Measurements from ENCODE around the gene PRKCZ. TPM values are rescaled to one million over a fixed set of nuclear protein-coding genes. Genes with fewer than 3 reads are reported as not detected.

Gene PRKCZ
- total RNA-seq, 1 donor from 2014 or later: 2.3 TPM

DNA sequence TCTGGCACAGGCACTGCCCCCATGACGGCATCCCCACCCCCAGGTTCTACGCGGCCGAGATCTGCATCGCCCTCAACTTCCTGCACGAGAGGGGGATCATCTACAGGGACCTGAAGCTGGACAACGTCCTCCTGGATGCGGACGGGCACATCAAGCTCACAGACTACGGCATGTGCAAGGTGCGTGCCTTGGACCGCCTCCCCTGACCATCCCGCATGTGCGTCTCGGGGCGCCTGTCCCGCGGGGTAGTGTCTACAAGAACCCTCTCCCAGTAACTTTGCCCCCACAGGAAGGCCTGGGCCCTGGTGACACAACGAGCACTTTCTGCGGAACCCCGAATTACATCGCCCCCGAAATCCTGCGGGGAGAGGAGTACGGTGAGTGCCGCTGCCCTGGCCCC is 121.8 kb downstream of the PRKCZ start:
- DNase-seq (ENCODE audit: extremely low read depth, low read depth, low spot score): no peak

DNA sequence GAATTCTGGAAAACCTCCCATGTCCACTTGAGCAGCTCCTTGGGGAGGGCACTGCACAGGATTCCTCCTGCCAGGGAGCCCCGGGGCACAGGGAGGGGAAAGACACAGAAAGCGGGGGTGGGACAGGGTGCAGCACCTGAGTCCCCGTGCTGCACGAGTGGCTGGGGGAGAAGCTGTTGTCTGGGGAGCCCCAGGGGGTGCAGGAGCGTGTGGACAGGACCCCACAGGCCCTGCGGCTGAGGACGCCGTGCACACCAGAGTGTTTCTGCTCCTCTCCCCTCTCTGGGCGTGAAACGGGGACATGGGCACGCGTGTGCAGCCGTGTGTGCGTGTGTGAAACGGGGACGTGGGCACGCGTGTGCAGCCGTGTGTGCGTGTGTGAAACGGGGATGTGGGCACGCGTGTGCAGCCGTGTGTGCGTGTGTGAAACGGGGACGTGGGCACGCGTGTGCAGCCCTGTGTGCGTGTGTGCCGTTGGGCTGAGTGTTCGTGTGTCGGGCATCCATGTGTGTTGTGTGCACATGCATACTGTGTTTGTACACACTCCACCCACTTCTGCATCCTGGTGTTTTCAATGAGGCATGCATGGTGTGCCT is 122.4 kb downstream of the PRKCZ start:
- DNase-seq (ENCODE audit: extremely low read depth, low read depth, low spot score): no peak

DNA sequence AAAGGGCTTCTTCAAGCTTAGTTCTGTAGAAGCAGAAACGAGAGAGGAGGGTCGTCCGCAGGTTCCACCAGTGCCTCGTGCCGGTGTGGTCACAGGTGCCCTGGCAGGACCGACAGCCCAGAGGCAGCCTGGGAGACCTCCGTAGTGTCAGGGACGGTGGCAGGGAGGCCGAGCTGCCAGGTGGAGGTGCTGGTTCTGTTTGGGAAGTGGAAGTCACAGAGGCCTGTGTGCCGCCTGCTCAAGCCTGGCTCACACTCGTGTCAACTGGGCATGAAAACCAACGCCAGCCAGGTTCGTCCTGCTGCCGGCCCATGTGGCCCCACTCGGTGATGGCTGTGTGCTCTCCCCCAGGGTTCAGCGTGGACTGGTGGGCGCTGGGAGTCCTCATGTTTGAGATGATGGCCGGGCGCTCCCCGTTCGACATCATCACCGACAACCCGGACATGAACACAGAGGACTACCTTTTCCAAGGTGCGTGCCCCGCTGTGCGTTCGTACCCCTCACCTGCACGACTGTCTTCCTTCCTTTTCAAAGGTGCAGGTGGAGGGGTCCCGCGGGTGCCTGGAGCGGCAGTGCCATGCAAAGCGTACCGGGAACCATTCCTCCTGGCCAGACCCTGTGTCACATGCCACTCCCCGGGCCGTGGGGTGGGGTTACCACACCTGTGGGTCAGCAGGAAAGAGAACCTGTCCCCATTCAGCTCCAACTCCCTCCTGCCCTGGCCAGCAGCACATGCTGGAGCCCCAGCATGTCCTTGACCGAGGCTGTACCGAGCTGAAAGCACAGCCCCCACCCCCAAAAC is 123.5 kb downstream of the PRKCZ start:
- no peak for DNase-seq (ENCODE audit: extremely low read depth, low read depth, low spot score)

DNA sequence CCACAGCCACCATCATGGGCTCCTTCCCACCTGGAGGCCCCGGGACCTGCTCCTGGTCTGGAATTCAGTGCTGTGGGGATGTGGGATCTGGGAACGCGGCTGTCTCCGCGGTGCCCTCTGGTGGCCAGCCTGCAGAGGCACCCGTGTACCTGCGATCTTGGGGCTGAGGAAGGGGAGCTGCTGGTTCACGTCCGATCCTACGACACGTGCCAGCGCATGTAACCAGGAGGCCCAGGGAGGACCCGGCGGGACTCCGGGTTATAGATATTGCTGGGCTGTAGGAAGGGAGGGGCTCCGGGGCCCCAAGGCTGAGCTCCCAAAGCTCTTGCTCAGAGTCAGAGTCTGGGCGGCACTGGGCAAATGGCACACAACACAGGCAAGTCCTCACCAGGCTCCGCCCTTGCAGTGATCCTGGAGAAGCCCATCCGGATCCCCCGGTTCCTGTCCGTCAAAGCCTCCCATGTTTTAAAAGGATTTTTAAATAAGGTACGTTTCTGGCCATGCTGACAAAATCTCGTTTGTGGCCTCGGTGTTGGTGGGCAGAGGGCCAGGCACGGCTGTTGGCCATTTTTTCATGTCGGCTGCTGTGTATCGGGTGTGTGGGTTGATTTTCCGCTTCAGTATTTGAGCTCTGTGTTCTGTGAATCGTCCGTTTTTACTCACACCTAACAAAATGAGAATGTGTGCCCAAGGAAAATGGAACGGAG is 124.3 kb downstream of the PRKCZ start:
- no peak for DNase-seq (ENCODE audit: extremely low read depth, low read depth, low spot score)

DNA sequence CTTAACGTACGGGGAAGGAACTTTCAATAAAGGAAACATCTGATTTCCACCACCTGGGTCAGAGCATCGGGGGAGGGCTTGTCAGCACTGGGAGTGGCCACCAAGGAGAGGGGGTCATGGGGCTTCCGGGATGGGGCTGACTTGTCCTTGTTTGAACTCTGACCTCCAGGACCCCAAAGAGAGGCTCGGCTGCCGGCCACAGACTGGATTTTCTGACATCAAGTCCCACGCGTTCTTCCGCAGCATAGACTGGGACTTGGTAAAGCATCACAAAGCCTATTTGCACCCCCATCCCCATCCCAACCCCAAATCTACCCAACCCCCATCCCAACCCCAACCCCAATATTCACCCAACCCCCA is 124.8 kb downstream of the PRKCZ start:
- no peak for DNase-seq (ENCODE audit: extremely low read depth, low read depth, low spot score)

DNA sequence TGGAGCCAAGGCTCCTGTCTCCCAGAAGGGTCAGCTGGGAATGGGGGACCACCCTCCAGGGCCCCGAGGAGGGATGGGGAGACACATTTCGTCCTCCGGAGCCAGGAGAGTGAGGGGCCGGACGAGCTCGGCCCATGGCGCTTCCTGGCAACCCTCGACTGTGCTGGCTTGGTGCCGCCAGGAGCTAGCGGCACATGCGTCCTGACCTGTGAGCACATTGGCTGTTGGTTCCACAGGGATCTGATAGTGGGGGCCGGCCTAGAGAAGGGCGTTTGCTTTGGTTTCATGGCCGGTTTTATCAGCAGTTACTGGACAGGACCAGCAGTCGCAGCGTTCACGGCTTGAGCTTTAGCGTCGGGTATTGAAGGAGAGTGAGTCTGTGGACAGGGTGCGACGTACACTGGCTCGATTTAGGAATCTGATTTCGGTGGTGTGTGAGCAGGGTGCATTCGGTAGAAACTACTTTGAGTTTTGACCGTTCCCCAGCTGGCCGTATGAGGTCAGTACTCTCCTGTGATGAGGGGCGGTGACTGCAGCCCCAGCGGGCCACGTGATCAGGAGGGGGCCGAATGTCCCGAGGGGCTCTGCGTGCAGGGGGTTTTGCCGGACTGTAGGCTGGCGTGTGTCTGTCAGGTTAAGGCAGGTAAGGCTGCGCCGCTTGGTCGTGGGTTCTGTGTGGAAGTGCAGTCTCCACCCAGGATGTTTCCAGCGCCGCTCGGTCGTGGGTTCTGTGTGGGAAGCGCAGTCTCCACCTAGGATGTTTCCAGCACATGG is 125.7 kb downstream of the PRKCZ start:
- no peak for DNase-seq (ENCODE audit: extremely low read depth, low read depth, low spot score)

DNA sequence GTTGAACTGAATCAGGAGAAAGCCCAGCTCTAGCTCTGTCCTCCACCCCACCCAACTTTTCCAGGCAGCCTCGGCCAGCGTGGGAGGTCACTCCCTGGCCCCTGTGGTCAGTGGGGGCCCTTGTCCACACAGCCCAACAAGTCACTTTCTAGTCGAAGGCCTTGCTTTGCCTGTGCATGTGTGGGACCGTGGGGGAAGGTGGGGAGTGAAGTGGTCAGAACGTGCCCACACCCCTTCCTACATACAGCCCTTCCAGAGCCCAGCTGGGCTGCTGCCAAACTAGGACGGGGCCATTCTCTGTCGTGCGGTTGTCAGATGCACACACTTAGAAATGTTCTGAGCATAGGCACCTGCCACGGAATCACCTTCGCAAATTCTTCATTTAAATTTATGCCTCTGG is 126.4 kb downstream of the PRKCZ start:
- DNase-seq (ENCODE audit: extremely low read depth, low read depth, low spot score): no peak

DNA sequence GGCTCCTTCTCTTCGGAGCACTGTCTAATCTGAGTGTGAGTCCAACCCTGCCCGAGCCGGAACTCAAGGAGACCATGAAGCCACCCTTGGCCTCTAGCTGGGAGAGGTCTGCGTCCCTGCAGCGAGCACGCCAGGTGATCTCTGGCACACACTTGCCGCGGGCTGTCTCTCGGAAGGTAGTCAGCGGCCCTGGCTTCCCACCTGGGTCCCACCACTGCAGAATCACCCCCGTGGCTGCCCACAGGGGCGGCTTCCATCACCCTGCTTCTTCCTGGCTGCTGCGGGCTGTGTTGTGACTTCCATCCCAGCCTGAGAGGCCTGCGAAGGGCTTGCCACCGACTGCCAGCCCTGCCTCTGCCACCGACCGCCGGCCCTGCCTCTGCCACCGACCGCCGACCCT is 127.3 kb downstream of the PRKCZ start:
- DNase-seq (ENCODE audit: extremely low read depth, low read depth, low spot score): no peak

DNA sequence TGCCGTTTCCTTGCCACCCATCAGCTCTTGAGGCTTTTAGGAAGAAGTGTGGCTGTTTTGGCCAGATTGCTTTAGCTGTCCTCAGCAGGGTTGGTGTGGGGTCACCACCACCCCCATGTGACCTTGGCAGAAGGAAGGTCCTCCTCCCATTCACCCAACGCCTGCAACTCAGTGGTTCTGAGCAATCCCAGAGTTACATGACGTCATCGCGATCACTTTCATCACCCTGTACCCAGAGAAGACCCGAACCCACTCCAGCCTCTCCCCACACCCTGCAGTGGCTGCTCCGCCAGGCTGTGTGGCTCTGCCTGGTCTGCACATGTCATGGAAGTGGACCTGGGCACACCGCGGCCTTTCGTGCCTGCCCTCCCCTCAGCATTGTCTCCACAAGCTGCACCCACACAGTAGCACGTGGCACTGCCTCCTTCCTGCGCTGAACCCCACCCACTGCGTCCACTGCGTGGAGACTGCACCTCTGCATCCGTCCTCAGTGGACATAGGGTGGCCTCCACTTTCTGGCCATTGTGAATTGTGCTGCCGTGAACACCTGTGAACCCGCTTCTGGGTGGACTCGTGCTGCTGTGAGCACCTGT is 127.8 kb downstream of the PRKCZ start:
- no peak for DNase-seq (ENCODE audit: extremely low read depth, low read depth, low spot score)

DNA sequence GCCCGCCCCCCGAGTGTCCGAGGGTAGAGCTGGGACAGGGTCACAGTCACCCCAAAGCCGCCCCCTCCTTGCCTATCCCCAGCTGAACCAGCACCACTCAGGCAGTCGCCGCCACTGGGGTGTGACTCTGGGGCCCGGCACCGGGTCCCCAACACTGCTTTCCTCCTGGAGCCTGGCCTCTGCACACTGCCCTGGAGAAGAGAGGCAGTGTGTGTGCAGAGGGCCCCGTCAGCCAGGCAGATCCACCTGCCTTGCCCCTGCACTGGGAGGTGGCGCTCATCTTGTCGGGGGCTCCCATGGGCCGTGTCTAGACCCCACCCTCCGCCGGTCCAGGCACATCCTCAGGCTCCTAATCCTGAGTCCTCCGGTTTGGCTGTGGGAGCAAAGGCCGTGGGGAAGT is 128.7 kb downstream of the PRKCZ start:
- no peak for DNase-seq (ENCODE audit: extremely low read depth, low read depth, low spot score)

DNA sequence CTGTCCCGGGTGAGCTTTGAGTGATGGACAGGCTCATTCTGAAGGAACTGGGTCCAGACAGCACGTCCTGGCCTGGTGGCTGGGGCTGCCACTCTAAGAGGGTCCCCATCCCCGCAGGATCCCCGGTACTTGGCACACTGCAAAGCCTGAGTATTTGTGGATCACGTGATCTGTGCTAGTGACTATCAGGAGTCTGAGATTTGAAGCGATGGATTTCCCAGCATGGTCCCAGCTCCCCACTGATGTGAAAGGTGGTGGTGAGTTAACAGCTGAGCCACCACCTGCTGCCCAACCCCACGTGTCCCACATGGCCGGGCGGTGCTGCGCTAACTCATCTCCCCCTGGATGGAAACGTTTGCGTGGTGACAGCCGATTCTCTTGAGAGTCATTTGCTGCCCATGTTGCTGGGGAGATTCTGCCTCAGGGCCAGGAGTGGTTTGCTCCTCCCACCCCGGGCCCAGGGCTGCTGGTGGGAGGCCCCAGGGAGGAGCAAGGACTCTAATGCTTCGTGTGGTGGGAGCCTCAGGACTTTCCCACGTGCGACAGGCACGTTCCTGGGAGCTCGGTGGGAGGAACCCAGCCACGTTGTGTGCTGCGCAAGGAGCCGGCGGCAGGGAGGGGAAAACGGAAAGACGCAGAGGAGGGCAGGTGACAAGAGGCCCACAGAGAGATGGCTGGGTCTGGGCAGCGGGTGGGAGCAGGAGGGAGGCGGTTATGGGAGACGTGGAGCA is 129.2 kb downstream of the PRKCZ start:
- no peak for DNase-seq (ENCODE audit: extremely low read depth, low read depth, low spot score)

DNA sequence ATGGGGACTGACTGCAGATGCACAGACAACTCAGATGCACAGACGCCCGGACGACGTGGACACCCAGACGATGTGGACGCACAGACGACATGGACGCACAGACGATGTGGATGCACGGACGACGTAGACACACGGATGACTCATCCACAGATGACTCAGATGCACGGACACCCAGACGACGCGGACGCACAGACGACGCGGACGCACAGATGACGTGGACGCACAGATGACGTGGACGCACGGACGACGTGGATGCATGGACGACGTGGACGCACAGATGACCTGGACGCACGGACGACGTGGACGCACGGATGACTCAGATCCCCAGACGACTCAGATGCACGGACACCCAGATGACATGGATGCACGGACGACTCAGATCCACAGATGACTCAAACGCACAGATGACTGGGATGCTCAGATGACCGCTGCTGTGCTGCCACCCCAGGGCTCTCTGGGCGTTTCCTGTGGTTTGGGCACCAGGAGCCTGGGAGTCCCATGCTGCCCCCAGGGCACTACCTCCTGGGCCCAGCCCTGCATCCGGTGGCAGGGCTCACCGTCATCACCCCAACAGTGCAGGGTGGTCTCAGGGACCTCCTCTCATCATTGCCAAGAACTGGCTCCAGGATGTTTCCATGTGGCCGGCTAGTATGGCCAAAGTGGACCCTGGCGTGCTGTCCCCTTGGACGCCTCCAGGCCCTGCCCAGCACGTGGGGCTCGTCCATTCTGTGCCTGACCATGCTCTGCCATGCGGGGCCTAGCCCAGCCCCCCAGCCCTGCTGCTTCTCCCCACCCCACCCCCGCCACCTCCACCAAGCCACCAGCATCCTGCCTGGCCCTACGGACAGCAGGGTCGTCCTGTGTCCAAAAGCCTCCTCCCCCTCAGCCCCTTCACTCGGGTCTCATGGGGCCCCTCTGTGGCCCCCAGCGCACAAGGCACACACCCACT is 130.4 kb downstream of the PRKCZ start:
- DNase-seq (ENCODE audit: extremely low read depth, low read depth, low spot score): no peak

DNA sequence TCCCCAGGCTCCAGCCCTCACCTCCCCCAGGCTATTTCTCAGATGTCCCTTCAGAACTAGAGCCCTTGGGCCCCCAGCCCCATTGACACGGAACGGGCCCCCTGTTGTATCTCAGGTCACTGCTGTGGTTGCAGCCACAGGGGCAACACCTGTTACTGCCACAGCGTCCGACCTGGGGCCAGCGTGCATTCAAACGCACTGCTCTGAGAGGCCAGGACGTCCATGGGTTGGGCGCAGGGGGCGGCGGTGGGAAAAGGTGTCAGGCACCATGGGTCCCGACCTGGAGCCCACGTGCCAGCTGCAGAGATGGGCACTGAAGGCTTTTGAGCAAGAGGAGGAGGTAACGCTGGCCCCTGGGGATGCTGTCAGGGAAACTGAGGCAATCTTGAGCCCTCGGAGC is 131.1 kb downstream of the PRKCZ start:
- no peak for DNase-seq (ENCODE audit: extremely low read depth, low read depth, low spot score)

DNA sequence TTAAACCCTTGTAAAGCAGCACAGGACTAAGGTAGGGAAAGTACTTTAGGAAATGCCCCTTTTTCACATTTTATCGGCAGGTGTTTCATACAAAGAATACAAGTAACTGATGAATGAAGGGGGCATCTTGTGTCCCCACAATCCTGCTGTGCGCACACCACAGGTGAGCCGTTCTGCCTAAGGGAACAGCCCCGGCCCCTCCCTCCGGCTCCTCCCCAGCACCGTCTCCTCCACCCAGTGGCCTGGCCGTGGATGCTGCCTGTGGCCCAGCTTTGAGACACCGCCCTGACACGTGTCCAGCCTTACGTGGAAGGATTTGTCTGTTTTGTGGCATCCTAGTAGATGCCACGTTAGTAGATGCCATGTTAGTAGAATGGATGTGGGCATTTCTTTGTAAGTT is 131.5 kb downstream of the PRKCZ start:
- no peak for DNase-seq (ENCODE audit: extremely low read depth, low read depth, low spot score)

DNA sequence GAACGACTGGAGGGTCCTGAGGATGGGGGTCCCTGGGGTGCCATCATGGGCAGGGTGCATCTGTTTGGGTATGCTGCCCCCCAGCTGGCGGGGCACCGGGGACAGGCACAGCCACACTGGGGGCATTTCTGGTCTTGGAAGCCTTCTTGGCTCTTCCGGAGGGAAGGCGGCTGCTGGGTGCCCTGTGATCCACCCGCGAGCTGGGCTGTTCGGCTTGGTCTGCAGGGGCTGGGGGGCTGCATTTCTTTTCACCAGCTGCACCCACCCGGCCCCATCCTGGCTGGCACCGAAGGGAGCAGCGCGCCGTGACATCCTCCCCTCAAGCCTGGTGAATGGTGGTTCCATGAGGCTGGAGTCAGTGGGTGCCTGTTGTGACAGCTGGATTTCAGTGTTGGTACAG is 132.2 kb downstream of the PRKCZ start:
- DNase-seq (ENCODE audit: extremely low read depth, low read depth, low spot score): no peak

DNA sequence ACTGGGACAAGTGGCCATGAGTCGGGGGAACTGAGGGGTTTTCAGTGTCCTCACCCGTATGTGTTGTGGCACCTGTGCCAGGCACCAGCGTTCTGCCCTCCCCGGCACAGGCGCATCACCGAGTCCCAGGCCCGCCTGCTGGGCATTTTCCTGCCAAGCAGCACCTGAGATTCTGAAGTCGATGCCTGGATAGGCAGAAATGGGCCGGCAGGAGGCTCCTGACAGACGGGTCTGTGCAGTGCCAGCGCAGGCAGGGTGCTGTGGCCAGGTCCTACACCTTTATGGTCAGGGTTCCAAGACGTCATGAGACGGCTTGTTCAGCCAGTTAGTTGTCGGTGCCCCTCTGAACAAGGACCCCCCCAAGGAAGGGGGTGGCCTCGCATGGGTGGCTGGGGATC is 133.7 kb downstream of the PRKCZ start:
- no peak for DNase-seq (ENCODE audit: extremely low read depth, low read depth, low spot score)

DNA sequence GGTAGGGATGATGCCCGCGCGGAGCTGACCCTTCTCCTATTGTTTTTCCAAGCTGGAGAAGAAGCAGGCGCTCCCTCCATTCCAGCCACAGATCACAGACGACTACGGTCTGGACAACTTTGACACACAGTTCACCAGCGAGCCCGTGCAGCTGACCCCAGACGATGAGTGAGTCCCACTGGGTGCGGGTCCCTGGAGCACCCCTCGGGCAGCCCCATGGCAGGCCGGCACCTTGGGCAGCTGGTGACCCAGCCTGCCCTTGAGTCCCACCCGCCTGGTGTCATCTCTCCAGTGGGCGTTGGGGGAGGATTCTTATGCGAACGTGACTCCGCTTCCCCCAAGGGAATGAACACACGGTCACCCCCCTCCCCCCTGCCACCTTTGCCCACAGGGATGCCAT is 134.3 kb downstream of the PRKCZ start:
- DNase-seq (ENCODE audit: extremely low read depth, low read depth, low spot score): no peak

DNA sequence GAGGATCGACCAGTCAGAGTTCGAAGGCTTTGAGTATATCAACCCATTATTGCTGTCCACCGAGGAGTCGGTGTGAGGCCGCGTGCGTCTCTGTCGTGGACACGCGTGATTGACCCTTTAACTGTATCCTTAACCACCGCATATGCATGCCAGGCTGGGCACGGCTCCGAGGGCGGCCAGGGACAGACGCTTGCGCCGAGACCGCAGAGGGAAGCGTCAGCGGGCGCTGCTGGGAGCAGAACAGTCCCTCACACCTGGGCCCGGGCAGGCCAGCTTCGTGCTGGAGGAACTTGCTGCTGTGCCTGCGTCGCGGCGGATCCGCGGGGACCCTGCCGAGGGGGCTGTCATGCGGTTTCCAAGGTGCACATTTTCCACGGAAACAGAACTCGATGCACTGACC is 134.7 kb downstream of the PRKCZ start:
- DNase-seq (ENCODE audit: extremely low read depth, low read depth, low spot score): no peak

Measured in glomerular endothelial cell (primary cell).